ENCODE data around the gene PACSIN2. TPM values are rescaled to one million over a fixed set of nuclear protein-coding genes. Genes with fewer than 3 reads are reported as not detected.

The PACSIN2 gene, protein sequence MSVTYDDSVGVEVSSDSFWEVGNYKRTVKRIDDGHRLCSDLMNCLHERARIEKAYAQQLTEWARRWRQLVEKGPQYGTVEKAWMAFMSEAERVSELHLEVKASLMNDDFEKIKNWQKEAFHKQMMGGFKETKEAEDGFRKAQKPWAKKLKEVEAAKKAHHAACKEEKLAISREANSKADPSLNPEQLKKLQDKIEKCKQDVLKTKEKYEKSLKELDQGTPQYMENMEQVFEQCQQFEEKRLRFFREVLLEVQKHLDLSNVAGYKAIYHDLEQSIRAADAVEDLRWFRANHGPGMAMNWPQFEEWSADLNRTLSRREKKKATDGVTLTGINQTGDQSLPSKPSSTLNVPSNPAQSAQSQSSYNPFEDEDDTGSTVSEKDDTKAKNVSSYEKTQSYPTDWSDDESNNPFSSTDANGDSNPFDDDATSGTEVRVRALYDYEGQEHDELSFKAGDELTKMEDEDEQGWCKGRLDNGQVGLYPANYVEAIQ
- polyA plus RNA-seq (2013): 35.5 TPM

GRCh38 chr22:43014869-43015676, at the start of gene PACSIN2:
Gene PACSIN2 (minus strand): TSS chr22:43015149. CDS start chr22:42912080, 103,069 bp downstream.
- POLR2A ChIA-PET: interaction anchor here (0.6 to 1.9 kb wide), 10 partner anchors 8 to 749 kb away, joined by 3 to 4 read pairs (median 4); partner anchors contain the start of gene POLDIP3
- under 1% methylated on average over 58 of the region's 85 CpGs for WGBS (ENCODE audit: insufficient coverage)
- CTCF ChIA-PET: interaction anchor here (0.9 to 2.1 kb wide), 2 partner anchors 19 to 122 kb away, joined by 3 to 5 read pairs; no protein-coding TSS in a partner anchor
- Histone ChIP-seq H3K36me3 (ENCODE audit: control insufficient read depth in 4 of 4, insufficient read depth in 4 of 4, low read length in 3 of 4) (no peaks in the 10 kb centered on the region), H3K27me3 (replicated peaks in 2 of 5; ENCODE audit: control insufficient read depth in 4 of 5, insufficient read depth in 5 of 5, low read length in 4 of 5) (no peaks in the 10 kb centered on the region), H3K27ac (ENCODE audit: insufficient read depth in 1 of 2, low read depth in 1 of 2, low read length in 2 of 2, poor library complexity in 1 of 2, severe bottlenecking in 2 of 2) (peak within 1 kb of the TSS in 1 of 2 experiments; percentile 43), H3K4me1 (ENCODE audit: control extremely low read depth in 1 of 4, control insufficient read depth in 4 of 4, insufficient read depth in 4 of 4, low read length in 3 of 4) (peaks cover 5 to 27% (median 23%) of the 10 kb centered on the region in 4 experiments), H3K9me3 (ENCODE audit: control extremely low read depth in 1 of 5, control insufficient read depth in 4 of 5, insufficient read depth in 2 of 5, low read depth in 1 of 5, low read length in 4 of 5) (no peaks in the 10 kb centered on the region), H3K4me3 (ENCODE audit: control insufficient read depth in 1 of 7, extremely low read depth in 1 of 7, insufficient read depth in 4 of 7, low read depth in 2 of 7, low read length in 6 of 7) (peak within 1 kb of the TSS; percentile 69 to 95 (median 85))
- DNase-seq: peak; percentile 97 to 99 (median 99)

- H3K4me1 ChIP-seq (ENCODE audit: control extremely low read depth in 1 of 4, control insufficient read depth in 4 of 4, insufficient read depth in 4 of 4, low read length in 3 of 4): no peaks in the 10 kb centered on the region
- H3K9me3 ChIP-seq (ENCODE audit: control extremely low read depth in 1 of 5, control insufficient read depth in 4 of 5, insufficient read depth in 2 of 5, low read depth in 1 of 5, low read length in 4 of 5): no peaks in the 10 kb centered on the region
- peak; percentile 20 to 53 (median 37) for DNase-seq
- ChIA-PET CTCF (interaction anchor here (0.8 to 1.4 kb wide), 4 partner anchors 21 to 192 kb away, joined by 3 read pairs; no protein-coding TSS in a partner anchor), POLR2A (interaction anchor here (0.8 to 1.0 kb wide), 2 partner anchors 43 to 45 kb away, joined by 3 to 4 read pairs; no protein-coding TSS in a partner anchor)
- WGBS (ENCODE audit: insufficient coverage): 72% methylated on average over 4 of the region's 5 CpGs
- H3K27me3 ChIP-seq (replicated peaks in 2 of 5; ENCODE audit: control insufficient read depth in 4 of 5, insufficient read depth in 5 of 5, low read length in 4 of 5): no peaks in the 10 kb centered on the region
- H3K4me3 ChIP-seq (ENCODE audit: control insufficient read depth in 1 of 7, extremely low read depth in 1 of 7, insufficient read depth in 4 of 7, low read depth in 2 of 7, low read length in 6 of 7): no peak overlapping the region
- H3K36me3 ChIP-seq (ENCODE audit: control insufficient read depth in 4 of 4, insufficient read depth in 4 of 4, low read length in 3 of 4): peaks cover 0 to 26% (median 7%) of the 10 kb centered on the region in 4 experiments
- no peak overlapping the region for H3K27ac ChIP-seq (ENCODE audit: insufficient read depth in 1 of 2, low read depth in 1 of 2, low read length in 2 of 2, poor library complexity in 1 of 2, severe bottlenecking in 2 of 2)
Observed at GRCh38 chr22:43060183-43060582, 45.2 kb upstream of the PACSIN2 start.

- ChIA-PET POLR2A (interaction anchor here (0.6 kb wide), 1 partner anchor 316 kb away, joined by 4 read pairs; no protein-coding TSS in a partner anchor), CTCF (interaction anchor here (0.5 to 1.2 kb wide), 4 partner anchors 18 to 64 kb away, joined by 3 to 5 read pairs (median 3); no protein-coding TSS in a partner anchor)
- no peak for DNase-seq
- Histone ChIP-seq H3K4me3 (ENCODE audit: control insufficient read depth in 1 of 7, extremely low read depth in 1 of 7, insufficient read depth in 4 of 7, low read depth in 2 of 7, low read length in 6 of 7) (no peak overlapping the region), H3K27me3 (replicated peaks in 2 of 5; ENCODE audit: control insufficient read depth in 4 of 5, insufficient read depth in 5 of 5, low read length in 4 of 5) (no peaks in the 10 kb centered on the region), H3K4me1 (ENCODE audit: control extremely low read depth in 1 of 4, control insufficient read depth in 4 of 4, insufficient read depth in 4 of 4, low read length in 3 of 4) (no peaks in the 10 kb centered on the region), H3K27ac (ENCODE audit: insufficient read depth in 1 of 2, low read depth in 1 of 2, low read length in 2 of 2, poor library complexity in 1 of 2, severe bottlenecking in 2 of 2) (no peak overlapping the region), H3K36me3 (ENCODE audit: control insufficient read depth in 4 of 4, insufficient read depth in 4 of 4, low read length in 3 of 4) (peaks cover 0 to 20% (median 3%) of the 10 kb centered on the region in 4 experiments), H3K9me3 (ENCODE audit: control extremely low read depth in 1 of 5, control insufficient read depth in 4 of 5, insufficient read depth in 2 of 5, low read depth in 1 of 5, low read length in 4 of 5) (no peaks in the 10 kb centered on the region)
- WGBS (ENCODE audit: insufficient coverage): no CpG with 5 or more reads among the region's 7 CpGs
Observed at GRCh38 chr22:43057641-43058040, 42.7 kb upstream of the PACSIN2 start.

- 100% methylated on average over 5 of the region's 7 CpGs for WGBS (ENCODE audit: insufficient coverage)
- peak in 1 of 3 donors; percentile 12 for DNase-seq
- CTCF ChIA-PET: no interaction called here
- Histone ChIP-seq H3K27ac (ENCODE audit: insufficient read depth in 1 of 2, low read depth in 1 of 2, low read length in 2 of 2, poor library complexity in 1 of 2, severe bottlenecking in 2 of 2) (no peak overlapping the region), H3K9me3 (ENCODE audit: control extremely low read depth in 1 of 5, control insufficient read depth in 4 of 5, insufficient read depth in 2 of 5, low read depth in 1 of 5, low read length in 4 of 5) (no peaks in the 10 kb centered on the region), H3K36me3 (ENCODE audit: control insufficient read depth in 4 of 4, insufficient read depth in 4 of 4, low read length in 3 of 4) (peaks cover 0 to 18% (median 4%) of the 10 kb centered on the region in 4 experiments), H3K4me3 (ENCODE audit: control insufficient read depth in 1 of 7, extremely low read depth in 1 of 7, insufficient read depth in 4 of 7, low read depth in 2 of 7, low read length in 6 of 7) (no peak overlapping the region), H3K27me3 (replicated peaks in 2 of 5; ENCODE audit: control insufficient read depth in 4 of 5, insufficient read depth in 5 of 5, low read length in 4 of 5) (no peaks in the 10 kb centered on the region), H3K4me1 (ENCODE audit: control extremely low read depth in 1 of 4, control insufficient read depth in 4 of 4, insufficient read depth in 4 of 4, low read length in 3 of 4) (no peaks in the 10 kb centered on the region)
- POLR2A ChIA-PET: no interaction called here
Observed at GRCh38 chr22:43053176-43053575, 38.2 kb upstream of the PACSIN2 start.

DNA sequence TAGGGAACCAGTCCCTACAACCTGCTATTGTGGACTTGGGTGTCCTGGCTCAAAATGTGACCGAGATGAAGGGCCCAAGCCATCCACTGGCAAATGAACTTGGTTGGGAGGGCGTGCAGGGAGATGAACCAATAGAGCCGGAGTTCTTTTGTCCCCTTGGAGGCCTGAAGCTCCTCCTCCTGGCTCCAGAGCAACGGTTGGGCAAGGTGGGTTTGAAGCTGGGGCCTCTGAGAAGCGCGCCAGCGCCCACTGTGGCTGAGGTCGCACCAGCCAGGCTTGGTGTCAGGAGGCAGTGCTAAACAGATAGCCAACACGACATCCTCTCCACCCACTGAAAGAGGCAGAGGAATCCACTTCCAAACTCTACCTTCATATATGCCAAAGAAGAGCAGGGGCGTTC, 36.0 kb upstream of the PACSIN2 start:
- CTCF ChIA-PET: interaction anchor here (1.5 kb wide), 1 partner anchor 136 kb away, joined by 3 read pairs; no protein-coding TSS in a partner anchor
- Histone ChIP-seq H3K4me3 (ENCODE audit: control insufficient read depth in 1 of 7, extremely low read depth in 1 of 7, insufficient read depth in 4 of 7, low read depth in 2 of 7, low read length in 6 of 7) (no peak overlapping the region), H3K9me3 (ENCODE audit: control extremely low read depth in 1 of 5, control insufficient read depth in 4 of 5, insufficient read depth in 2 of 5, low read depth in 1 of 5, low read length in 4 of 5) (no peaks in the 10 kb centered on the region), H3K36me3 (ENCODE audit: control insufficient read depth in 4 of 4, insufficient read depth in 4 of 4, low read length in 3 of 4) (peaks cover 0 to 21% (median 8%) of the 10 kb centered on the region in 4 experiments), H3K27ac (ENCODE audit: insufficient read depth in 1 of 2, low read depth in 1 of 2, low read length in 2 of 2, poor library complexity in 1 of 2, severe bottlenecking in 2 of 2) (no peak overlapping the region), H3K4me1 (ENCODE audit: control extremely low read depth in 1 of 4, control insufficient read depth in 4 of 4, insufficient read depth in 4 of 4, low read length in 3 of 4) (no peaks in the 10 kb centered on the region), H3K27me3 (replicated peaks in 2 of 5; ENCODE audit: control insufficient read depth in 4 of 5, insufficient read depth in 5 of 5, low read length in 4 of 5) (no peaks in the 10 kb centered on the region)
- 80% methylated on average over 2 of the region's 10 CpGs for WGBS (ENCODE audit: insufficient coverage)
- no peak for DNase-seq
- POLR2A ChIA-PET: interaction anchor here (0.6 kb wide), 1 partner anchor 40 kb away, joined by 3 read pairs; no protein-coding TSS in a partner anchor

DNA sequence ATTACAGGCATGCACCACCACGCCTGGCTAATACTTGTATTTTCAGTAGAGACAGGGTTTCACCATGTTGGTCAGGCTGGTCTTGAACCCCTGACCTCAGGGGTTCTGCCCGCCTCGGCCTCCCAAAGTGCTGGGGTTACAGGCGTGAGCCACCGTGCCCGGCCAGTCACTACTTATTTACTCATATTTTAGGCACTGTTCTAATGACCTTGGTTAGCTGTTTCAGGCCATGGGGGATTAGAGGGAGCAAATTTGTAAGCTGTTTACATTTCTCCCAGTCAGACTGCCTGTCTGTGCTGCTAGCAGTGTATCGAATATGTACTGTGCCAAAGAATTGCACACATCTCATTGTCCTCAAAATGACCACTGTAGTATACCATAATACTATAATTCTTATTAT, 32.7 kb upstream of the PACSIN2 start:
- WGBS (ENCODE audit: insufficient coverage): 100% methylated on average over 1 of the region's 7 CpGs
- no peak for DNase-seq
- POLR2A ChIA-PET: no interaction called here
- Histone ChIP-seq H3K36me3 (ENCODE audit: control insufficient read depth in 4 of 4, insufficient read depth in 4 of 4, low read length in 3 of 4) (peaks cover 0 to 15% (median 6%) of the 10 kb centered on the region in 4 experiments), H3K9me3 (ENCODE audit: control extremely low read depth in 1 of 5, control insufficient read depth in 4 of 5, insufficient read depth in 2 of 5, low read depth in 1 of 5, low read length in 4 of 5) (no peaks in the 10 kb centered on the region), H3K4me3 (ENCODE audit: control insufficient read depth in 1 of 7, extremely low read depth in 1 of 7, insufficient read depth in 4 of 7, low read depth in 2 of 7, low read length in 6 of 7) (no peak overlapping the region), H3K4me1 (ENCODE audit: control extremely low read depth in 1 of 4, control insufficient read depth in 4 of 4, insufficient read depth in 4 of 4, low read length in 3 of 4) (peaks cover 0 to 10% (median 8%) of the 10 kb centered on the region in 4 experiments), H3K27me3 (replicated peaks in 2 of 5; ENCODE audit: control insufficient read depth in 4 of 5, insufficient read depth in 5 of 5, low read length in 4 of 5) (no peaks in the 10 kb centered on the region), H3K27ac (ENCODE audit: insufficient read depth in 1 of 2, low read depth in 1 of 2, low read length in 2 of 2, poor library complexity in 1 of 2, severe bottlenecking in 2 of 2) (no peak overlapping the region)
- CTCF ChIA-PET: no interaction called here

Measured in common myeloid progenitor, CD34-positive (primary cell).